GM10248 (cell line): ENCODE results near the gene RNF121.

ENCODE experiments used
- CTCF ChIA-PET: fragments of 300-600 bp; sonication (Branson Sonifier 250); formaldehyde crosslinking; extraction: SDS; loops from one replicate; lab custom pipeline; 2021; ENCODE audit warnings: antibody characterized with exemption; lab: Yijun Ruan, JAX
- POLR2A ChIA-PET: fragments of 350-650 bp; sonication (Branson Sonifier 250); formaldehyde crosslinking; extraction: SDS; loops from one replicate; lab custom pipeline; 2020; ENCODE audit warnings: antibody characterized with exemption; lab: Yijun Ruan, JAX
- DNase-seq: peaks from one replicate; pipeline ENCODE4 v3.0.0; 2012; ENCODE audit errors: extremely low spot score
- TF ChIP-seq, protein P1 (sequence below): IDR thresholded peaks from 2 replicates; pipeline ENCODE4 v1.5.1; 2012; ENCODE audit warnings: mild to moderate bottlenecking, low read depth; ENCODE audit errors: extremely low read depth, missing control alignments, control extremely low read depth

The RNF121 gene

DNA sequence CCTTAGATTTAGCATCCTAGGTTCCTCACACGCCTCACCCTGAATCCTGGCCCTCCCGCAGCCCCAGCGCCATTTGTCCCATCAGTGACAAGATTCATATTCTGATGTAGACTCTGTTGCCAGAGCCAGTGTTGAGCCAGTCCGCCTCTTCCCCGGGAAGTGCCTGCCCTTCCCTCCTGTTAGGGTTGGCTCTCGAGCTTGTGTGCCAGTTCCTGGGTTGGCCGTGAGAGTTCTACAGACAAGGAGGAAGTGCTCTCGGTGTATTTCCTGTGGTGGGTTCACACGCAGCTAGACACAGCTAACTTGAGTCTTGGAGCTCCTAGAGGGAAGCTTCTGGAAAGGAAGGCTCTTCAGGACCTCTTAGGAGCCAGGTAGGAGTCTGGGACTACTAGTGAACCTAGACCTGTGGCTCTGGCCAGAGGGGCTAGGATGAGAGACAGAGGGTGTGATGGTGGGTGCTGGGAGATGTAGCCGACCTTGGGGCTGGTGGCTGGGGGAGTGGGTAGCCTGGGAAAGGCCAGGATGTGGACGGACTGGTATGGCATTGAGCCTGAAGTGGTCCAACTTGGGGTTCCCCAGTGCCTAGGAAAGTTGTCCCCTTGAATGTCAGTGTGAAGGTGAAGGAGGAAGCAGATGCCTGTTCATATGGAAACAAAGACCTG lies 69.9 kb downstream of the RNF121 start, which contains the start of gene IL18BP:
TSS of gene IL18BP (plus strand) at position 261 of the 662 bp plus-strand sequence. CDS start 1,076 bp downstream, outside the sequence.
- POLR2A ChIA-PET = interaction anchor here (0.6 to 1.1 kb wide), 2 partner anchors 16 to 79 kb away, joined by 3 read pairs; no protein-coding TSS in a partner anchor
- CTCF ChIA-PET = interaction anchor here (1.1 to 6.6 kb wide), 5 partner anchors 9 to 26 kb away, joined by 3 to 50 read pairs (median 7); no protein-coding TSS in a partner anchor
- TF ChIP-seq, protein P1, sequence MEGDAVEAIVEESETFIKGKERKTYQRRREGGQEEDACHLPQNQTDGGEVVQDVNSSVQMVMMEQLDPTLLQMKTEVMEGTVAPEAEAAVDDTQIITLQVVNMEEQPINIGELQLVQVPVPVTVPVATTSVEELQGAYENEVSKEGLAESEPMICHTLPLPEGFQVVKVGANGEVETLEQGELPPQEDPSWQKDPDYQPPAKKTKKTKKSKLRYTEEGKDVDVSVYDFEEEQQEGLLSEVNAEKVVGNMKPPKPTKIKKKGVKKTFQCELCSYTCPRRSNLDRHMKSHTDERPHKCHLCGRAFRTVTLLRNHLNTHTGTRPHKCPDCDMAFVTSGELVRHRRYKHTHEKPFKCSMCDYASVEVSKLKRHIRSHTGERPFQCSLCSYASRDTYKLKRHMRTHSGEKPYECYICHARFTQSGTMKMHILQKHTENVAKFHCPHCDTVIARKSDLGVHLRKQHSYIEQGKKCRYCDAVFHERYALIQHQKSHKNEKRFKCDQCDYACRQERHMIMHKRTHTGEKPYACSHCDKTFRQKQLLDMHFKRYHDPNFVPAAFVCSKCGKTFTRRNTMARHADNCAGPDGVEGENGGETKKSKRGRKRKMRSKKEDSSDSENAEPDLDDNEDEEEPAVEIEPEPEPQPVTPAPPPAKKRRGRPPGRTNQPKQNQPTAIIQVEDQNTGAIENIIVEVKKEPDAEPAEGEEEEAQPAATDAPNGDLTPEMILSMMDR = no peak
- peak; percentile 65 for DNase-seq

DNA sequence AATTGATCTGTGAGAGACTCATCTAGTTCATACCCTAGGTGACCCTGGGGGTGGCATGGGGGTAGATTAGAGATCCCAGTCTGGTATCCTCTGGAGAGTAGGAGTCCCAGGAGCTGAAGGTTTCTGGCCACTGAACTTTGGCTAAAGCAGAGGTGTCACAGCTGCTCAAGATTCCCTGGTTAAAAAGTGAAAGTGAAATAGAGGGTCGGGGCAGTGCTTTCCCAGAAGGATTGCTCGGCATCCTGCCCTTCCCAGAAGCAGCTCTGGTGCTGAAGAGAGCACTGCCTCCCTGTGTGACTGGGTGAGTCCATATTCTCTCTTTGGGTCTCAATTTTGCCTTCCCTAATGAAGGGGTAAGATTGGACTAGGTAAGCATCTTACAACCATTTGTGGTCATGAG lies 70.5 kb downstream of the RNF121 start:
- DNase-seq = no peak
- TF ChIP-seq, protein P1 = no peak
- ChIA-PET CTCF (interaction anchor here (1.0 to 6.6 kb wide), 4 partner anchors 12 to 26 kb away, joined by 4 to 50 read pairs (median 19); no protein-coding TSS in a partner anchor), POLR2A (interaction anchor here (0.6 to 1.1 kb wide), 2 partner anchors 17 to 78 kb away, joined by 3 read pairs; no protein-coding TSS in a partner anchor)

DNA sequence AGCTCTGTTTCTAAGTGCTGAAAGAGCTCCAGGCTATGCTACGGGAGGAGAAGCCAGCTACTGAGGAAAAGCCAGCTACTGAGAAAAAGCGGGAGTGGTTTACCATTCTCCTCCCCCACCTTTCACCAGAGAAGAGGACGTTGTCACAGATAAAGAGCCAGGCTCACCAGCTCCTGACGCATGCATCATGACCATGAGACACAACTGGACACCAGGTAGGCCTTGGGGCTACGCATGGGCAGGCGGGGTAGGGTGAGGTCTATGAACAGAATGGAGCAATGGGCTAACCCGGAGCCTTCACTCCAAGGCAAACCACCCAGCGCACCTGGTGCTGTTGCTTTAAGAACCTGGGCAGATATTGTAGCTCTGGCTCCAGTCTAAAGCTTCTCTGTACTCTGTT lies 71.0 kb downstream of the RNF121 start:
- ChIA-PET POLR2A (interaction anchor here (0.6 to 1.1 kb wide), 2 partner anchors 17 to 78 kb away, joined by 3 read pairs; no protein-coding TSS in a partner anchor), CTCF (interaction anchor here (1.0 to 6.6 kb wide), 5 partner anchors 10 to 25 kb away, joined by 4 to 50 read pairs (median 8); no protein-coding TSS in a partner anchor)
- TF ChIP-seq, protein P1 = no peak
- no peak for DNase-seq

DNA sequence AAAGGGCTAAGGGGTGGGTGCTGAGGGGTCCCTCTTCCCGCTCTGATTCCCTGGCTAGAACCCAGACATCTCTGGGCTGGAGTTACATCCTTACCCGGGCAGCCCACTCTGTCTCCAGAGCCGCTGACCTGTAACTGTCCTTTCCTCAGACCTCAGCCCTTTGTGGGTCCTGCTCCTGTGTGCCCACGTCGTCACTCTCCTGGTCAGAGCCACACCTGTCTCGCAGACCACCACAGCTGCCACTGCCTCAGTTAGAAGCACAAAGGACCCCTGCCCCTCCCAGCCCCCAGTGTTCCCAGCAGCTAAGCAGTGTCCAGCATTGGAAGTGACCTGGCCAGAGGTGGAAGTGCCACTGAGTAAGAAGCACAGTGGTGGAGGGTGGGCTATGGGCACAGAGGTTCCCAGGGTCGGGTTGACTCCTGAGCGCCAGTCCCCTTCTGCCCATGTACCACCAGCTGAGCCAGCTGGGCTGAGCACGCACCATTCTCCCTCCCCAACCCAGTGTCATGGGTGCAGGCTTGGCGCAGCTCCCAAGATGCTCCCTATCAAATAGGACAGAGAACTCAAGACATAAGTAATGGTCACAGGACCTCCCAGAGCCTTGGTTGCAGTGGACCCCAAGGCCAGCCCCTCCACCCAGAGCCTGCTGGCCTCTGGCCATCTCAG lies 71.5 kb downstream of the RNF121 start:
- ChIA-PET POLR2A (interaction anchor here (1.1 kb wide), 1 partner anchor 18 kb away, joined by 3 read pairs; no protein-coding TSS in a partner anchor), CTCF (interaction anchor here (1.0 to 6.6 kb wide), 5 partner anchors 10 to 25 kb away, joined by 4 to 50 read pairs (median 8); no protein-coding TSS in a partner anchor)

DNA sequence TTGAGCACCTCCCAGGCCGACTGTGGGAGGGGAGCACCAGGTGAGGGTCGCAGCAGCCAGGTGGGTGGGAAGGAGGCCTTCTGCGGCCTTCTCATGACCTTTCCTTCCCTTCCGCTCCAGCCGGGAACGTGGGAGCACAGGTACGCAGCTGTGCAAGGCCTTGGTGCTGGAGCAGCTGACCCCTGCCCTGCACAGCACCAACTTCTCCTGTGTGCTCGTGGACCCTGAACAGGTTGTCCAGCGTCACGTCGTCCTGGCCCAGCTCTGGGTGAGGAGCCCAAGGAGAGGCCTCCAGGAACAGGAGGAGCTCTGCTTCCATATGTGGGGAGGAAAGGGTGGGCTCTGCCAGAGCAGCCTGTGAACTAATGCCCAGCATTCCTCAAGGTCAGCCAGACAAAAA lies 72.4 kb downstream of the RNF121 start:
- DNase-seq = no peak
- ChIA-PET POLR2A (no interaction called here), CTCF (interaction anchor here (1.4 to 6.6 kb wide), 2 partner anchors 11 to 24 kb away, joined by 6 to 50 read pairs; no protein-coding TSS in a partner anchor)
- TF ChIP-seq, protein P1 = no peak

More for the DNA sequence above, 71.5 kb downstream of the RNF121 start:
- TF ChIP-seq, protein P1 = no peak
- no peak for DNase-seq

DNA sequence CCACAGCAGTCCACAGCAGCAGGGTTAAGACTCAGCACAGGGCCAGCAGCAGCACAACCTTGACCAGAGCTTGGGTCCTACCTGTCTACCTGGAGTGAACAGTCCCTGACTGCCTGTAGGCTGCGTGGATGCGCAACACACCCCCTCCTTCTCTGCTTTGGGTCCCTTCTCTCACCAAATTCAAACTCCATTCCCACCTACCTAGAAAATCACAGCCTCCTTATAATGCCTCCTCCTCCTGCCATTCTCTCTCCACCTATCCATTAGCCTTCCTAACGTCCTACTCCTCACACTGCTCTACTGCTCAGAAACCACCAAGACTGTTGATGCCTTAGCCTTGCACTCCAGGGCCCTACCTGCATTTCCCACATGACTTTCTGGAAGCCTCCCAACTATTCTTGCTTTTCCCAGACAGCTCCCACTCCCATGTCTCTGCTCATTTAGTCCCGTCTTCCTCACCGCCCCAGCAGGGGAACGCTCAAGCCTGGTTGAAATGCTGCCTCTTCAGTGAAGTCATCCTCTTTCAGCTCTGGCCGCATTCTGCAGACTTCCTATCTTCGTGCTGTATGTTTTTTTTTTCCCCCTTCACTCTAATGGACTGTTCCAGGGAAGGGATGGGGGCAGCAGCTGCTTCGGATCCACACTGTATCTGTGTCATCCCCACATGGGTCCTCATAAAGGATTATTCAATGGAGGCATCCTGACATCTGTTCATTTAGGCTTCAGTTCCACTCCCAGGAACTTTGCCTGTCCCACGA lies 73.2 kb downstream of the RNF121 start:
- POLR2A ChIA-PET = no interaction called here
- CTCF ChIA-PET = interaction anchor here (0.6 to 6.8 kb wide), 6 partner anchors 14 to 143 kb away, joined by 3 to 50 read pairs (median 4); no protein-coding TSS in a partner anchor
- DNase-seq = no peak
- TF ChIP-seq, protein P1 = no peak
